ENCODE results near the gene UROC1.

- TF ChIP-seq CTCF (conservative IDR thresholded peaks at IDR 0.05; ENCODE audit: low read depth in 2 of 2) (no peak), NANOG (IDR thresholded peaks at IDR 0.05; ENCODE audit: borderline replicate concordance) (no peak), CREB1 (CRISPR knock-in tag; IDR thresholded peaks at IDR 0.05; ENCODE audit: low read depth) (no peak), EZH2 (IDR thresholded peaks at IDR 0.05; ENCODE audit: low read depth, unreplicated experiment) (no peak)
Measured at GRCh38 chr3:126461450-126462070, 56.0 kb downstream of the UROC1 start.
